ENCODE data around the gene EZR. TPM values are rescaled to one million over a fixed set of nuclear protein-coding genes. Genes with fewer than 3 reads are reported as not detected.
A peak's percentile ranks its signal among the peaks of the same experiment; 100 is the strongest.

The EZR gene
- total and polyA plus RNA-seq, 2 of the 13 experiments (the other 11 are each of a cell fraction or from before 2014, with no cell fraction given): 34.7 to 60.3 TPM

- TF ChIP-seq HMGXB4 (CRISPR knock-in tag; IDR thresholded peaks at IDR 0.05; ENCODE audit: borderline replicate concordance in 1 of 2, low read depth in 1 of 2) (peak; percentile 37 to 51; a peak in 2 of 4 replicates), SRSF4 (IDR thresholded peaks at IDR 0.05; ENCODE audit: low read depth, low read length, poor library complexity, severe bottlenecking) (no peak), KDM5B (CRISPR knock-in tag; IDR thresholded peaks at IDR 0.05; ENCODE audit: borderline replicate concordance) (no peak), ZSCAN9 (CRISPR knock-in tag; IDR thresholded peaks at IDR 0.05; ENCODE audit: borderline replicate concordance) (no peak), ZNF30 (CRISPR knock-in tag; IDR thresholded peaks at IDR 0.05) (no peak), PAF1 (CRISPR knock-in tag; IDR thresholded peaks at IDR 0.05) (no peak), PHF8 (CRISPR knock-in tag; IDR thresholded peaks at IDR 0.05) (no peak), ZNF883 (CRISPR knock-in tag; IDR thresholded peaks at IDR 0.05; ENCODE audit: not compliant biosample characterization) (no peak), FOXK2 (IDR thresholded peaks at IDR 0.05) (peak; percentile 63; the same call in 1 of the 2 replicates), NFIC (IDR thresholded peaks at IDR 0.05; ENCODE audit: low read length) (0 out of 2 replicates have a peak, but pooled peaks have one; percentile 51), SETDB1 (CRISPR knock-in tag; IDR thresholded peaks at IDR 0.05; ENCODE audit: borderline replicate concordance) (no peak), JUN (CRISPR knock-in tag; IDR thresholded peaks at IDR 0.05) (no peak), KMT2B (CRISPR knock-in tag; IDR thresholded peaks at IDR 0.05) (peak; percentile 41; the same call in 1 of the 2 replicates), ZNF878 (CRISPR knock-in tag; IDR thresholded peaks at IDR 0.05) (no peak)
- TF ChIP-seq, protein P1, sequence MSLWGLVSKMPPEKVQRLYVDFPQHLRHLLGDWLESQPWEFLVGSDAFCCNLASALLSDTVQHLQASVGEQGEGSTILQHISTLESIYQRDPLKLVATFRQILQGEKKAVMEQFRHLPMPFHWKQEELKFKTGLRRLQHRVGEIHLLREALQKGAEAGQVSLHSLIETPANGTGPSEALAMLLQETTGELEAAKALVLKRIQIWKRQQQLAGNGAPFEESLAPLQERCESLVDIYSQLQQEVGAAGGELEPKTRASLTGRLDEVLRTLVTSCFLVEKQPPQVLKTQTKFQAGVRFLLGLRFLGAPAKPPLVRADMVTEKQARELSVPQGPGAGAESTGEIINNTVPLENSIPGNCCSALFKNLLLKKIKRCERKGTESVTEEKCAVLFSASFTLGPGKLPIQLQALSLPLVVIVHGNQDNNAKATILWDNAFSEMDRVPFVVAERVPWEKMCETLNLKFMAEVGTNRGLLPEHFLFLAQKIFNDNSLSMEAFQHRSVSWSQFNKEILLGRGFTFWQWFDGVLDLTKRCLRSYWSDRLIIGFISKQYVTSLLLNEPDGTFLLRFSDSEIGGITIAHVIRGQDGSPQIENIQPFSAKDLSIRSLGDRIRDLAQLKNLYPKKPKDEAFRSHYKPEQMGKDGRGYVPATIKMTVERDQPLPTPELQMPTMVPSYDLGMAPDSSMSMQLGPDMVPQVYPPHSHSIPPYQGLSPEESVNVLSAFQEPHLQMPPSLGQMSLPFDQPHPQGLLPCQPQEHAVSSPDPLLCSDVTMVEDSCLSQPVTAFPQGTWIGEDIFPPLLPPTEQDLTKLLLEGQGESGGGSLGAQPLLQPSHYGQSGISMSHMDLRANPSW (CRISPR knock-in tag; IDR thresholded peaks at IDR 0.05; ENCODE audit: borderline replicate concordance): peak; percentile 28; the same call in 1 of the 2 replicates
- TF ChIP-seq, protein P2, sequence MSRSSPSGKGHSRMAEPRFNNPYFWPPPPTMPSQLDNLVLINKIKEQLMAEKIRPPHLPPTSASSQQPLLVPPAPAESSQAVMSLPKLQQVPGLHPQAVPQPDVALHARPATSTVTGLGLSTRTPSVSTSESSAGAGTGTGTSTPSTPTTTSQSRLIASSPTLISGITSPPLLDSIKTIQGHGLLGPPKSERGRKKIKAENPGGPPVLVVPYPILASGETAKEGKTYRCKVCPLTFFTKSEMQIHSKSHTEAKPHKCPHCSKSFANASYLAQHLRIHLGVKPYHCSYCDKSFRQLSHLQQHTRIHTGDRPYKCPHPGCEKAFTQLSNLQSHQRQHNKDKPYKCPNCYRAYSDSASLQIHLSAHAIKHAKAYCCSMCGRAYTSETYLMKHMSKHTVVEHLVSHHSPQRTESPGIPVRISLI (CRISPR knock-in tag; IDR thresholded peaks at IDR 0.05; ENCODE audit: borderline replicate concordance): peak; percentile 74; the same call in 1 of the 2 replicates
- TF ChIP-seq, protein P3, sequence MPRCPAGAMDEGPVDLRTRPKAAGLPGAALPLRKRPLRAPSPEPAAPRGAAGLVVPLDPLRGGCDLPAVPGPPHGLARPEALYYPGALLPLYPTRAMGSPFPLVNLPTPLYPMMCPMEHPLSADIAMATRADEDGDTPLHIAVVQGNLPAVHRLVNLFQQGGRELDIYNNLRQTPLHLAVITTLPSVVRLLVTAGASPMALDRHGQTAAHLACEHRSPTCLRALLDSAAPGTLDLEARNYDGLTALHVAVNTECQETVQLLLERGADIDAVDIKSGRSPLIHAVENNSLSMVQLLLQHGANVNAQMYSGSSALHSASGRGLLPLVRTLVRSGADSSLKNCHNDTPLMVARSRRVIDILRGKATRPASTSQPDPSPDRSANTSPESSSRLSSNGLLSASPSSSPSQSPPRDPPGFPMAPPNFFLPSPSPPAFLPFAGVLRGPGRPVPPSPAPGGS (CRISPR knock-in tag; IDR thresholded peaks at IDR 0.05): no peak
- TF ChIP-seq, protein P4, sequence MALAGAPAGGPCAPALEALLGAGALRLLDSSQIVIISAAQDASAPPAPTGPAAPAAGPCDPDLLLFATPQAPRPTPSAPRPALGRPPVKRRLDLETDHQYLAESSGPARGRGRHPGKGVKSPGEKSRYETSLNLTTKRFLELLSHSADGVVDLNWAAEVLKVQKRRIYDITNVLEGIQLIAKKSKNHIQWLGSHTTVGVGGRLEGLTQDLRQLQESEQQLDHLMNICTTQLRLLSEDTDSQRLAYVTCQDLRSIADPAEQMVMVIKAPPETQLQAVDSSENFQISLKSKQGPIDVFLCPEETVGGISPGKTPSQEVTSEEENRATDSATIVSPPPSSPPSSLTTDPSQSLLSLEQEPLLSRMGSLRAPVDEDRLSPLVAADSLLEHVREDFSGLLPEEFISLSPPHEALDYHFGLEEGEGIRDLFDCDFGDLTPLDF (CRISPR knock-in tag; IDR thresholded peaks at IDR 0.05): no peak; the same call in 1 of the 2 replicates
- TF ChIP-seq, protein P5, sequence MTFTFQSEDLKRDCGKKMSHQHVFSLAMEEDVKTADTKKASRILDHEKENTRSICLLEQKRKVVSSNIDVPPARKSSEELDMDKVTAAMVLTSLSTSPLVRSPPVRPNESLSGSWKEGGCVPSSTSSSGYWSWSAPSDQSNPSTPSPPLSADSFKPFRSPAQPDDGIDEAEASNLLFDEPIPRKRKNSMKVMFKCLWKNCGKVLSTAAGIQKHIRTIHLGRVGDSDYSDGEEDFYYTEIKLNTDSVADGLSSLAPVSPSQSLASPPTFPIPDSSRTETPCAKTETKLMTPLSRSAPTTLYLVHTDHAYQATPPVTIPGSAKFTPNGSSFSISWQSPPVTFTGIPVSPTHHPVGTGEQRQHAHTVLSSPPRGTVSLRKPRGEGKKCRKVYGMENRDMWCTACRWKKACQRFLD (CRISPR knock-in tag; IDR thresholded peaks at IDR 0.05; ENCODE audit: borderline replicate concordance): no peak
These were observed 19.9 kb downstream of the EZR start (continued) for GRCh38 chr6:158799051-158799792.
